Stimulated activated CD8-positive, alpha-beta memory T cell treated with anti-CD3 and anti-CD28 coated beads, Interleukin-7, amount 100 ng/mL, for 4 hours (primary cell): ENCODE results near the gene MBNL1.
"Not testable (repeated sequence)": the region's sequence is repeated elsewhere in the genome, so short reads cannot be mapped to it uniquely, and the experiment has no call there.

Source experiments
- DNase-seq, 2 donors: peaks; one replicate each; pipeline ENCODE4 v3.0.0-alpha.2; 2020; ENCODE audit warnings: low read depth in 2 of 2

The MBNL1 gene

DNA sequence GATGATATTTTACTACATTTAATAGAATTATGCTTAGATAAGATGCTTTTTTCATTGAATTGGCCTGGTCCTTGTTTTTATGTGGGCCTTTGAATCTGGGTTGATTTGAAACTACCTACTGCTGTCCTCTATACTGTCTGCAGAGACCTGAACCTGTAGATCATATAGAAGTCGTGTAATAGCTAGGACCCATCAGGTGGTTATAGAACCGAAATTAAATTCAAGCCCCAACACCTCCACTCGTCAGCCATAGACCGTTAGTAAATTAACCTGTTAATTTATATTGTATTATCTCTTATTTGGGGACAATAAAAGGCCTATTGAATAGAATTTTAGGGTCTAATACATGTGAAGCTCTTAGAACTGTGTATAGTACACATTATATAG, 108.4 kb downstream of the MBNL1 start:
- DNase-seq: no peak

DNA sequence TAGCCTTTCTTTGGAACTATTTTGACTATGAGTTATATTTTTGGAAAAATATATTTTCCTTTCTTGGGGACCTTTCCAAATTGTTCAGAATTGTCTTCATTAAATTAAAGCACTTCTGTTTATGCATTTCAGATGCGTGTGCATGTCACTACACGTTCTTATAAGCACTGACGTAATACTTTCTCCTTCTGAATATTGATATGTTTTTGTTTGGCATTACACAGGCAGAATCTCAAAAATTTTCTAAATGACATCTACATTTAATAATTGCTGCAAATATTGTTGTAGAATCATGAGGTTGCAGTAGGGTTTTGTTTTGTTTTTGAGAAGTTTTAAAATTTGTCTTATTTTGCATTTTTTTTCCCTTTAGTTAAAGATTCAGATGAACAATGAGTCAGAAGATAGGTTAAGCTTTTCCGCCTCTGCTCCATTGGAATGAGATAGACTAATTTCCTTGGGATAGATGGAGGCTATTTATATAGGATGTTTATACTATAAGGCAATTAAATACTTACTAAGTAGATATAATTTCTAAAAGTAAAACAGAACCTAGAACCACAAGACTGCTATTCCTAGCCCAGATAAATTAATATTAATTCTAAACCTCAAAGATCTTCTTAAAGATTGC, 110.8 kb downstream of the MBNL1 start:
- no peak for DNase-seq

DNA sequence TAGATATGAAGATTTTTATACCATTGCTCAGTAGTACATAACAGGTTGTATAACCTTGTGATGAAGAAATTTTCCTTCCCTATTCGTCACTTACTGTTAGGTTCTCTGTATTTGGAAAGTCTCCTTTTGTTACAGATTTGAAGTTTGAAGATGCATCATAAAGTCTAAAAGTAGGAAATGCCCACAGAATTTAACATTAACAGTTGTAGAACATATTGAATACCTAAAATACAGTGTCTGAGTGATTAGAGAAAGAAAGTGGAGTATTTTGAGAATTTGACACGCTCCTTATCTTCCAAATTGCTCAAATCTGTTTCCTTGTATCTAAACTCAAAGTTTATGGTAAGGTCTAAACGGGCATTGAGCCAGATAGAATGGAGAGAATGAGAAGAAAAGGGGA, 111.3 kb downstream of the MBNL1 start:
- DNase-seq: no peak

DNA sequence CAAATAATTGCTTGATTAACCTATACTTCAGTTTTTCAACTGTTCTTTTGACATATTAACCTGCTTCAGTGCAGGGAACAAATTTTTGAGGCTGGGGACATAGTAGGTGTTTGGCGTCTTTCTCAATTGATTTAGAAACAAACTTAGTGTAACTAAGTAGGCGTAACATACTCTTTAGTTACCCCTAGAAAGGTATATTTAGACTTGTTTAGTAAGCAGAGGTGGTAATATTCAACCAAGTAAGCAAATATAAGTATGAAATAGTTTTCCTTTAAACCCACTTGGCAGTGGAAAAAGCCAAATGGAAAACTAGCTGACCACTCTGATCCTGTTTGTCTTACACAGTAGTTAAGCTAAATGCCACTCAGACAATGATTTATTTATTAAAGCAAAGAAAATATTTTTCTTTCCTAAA, 113.2 kb downstream of the MBNL1 start:
- no peak for DNase-seq

DNA sequence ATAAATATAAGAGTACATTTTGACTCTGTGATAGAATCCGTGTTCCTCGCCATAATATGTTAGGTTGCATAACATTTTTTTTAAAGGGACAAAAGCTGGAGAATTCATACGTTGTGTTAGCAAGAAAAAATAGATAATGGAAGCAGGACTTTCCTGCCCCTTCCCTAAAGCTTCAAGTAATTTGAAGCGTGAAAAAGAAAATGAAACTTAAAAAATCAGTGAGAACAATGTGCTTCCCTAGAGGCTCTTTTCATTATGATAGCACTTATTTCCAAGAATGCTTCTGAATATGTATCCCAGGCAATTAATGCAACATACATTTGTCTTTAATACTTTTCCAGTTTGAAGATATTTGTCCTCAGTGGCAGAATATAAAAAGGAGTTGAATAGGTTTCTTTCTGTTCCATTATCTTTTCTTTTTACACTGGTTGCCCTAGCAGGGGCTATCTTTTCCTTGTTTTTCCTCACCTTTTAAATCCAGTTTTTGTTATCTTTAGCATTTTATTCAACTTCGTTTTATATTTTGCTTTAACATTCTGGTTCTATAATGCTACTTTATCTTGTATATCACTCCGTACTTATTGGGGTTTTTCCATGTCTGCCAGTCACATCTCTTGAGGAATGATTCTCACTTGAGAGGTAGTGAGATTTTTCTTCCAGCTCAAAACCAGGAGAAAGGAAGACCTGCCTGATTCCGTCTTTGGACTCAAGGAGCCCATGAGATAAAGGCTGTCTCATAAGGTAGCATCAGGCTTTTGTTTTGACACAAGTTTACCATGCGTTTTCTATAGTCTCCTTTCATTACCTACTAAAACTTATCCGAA, 113.8 kb downstream of the MBNL1 start:
- DNase-seq: no peak

DNA sequence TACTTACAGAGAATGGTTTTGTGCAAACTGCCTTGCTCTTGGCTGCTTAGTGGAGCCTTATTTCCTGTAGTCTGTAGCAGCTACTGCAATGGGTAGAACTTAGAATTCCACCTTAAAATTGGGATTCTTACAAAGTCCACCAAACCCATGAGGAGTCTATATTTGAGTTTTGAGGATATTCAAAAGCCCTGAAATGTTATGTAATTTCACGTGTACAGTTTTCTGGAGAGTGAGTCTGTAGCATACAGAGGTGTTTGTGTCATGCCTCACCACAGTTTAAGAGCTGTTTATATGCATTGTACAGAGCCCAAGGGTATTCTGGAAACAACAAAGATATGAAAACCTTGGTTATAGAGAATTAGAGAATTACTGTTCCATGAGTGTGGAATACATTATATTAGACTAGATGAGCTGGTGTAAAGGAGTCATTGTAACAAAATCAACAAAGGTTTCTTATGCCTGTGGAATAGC, 114.4 kb downstream of the MBNL1 start:
- no peak for DNase-seq

DNA sequence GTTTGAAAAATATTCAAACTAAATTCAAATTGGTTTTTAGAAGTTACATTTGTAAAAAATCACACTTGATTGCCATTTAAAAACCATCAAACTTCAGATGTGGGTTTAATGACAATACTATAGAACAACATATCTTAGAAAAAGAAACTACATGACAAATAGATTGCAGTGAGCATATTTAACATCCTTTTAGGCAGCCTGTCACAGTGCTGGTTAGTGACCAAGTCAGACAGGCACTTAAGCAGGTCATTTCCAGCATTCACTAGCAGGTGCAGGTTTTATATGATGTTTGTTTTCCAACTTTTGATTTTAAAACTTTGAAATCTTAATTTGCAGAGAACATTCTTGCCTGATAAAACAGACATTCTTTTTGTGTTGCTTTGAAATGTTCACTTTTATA, 115.7 kb downstream of the MBNL1 start:
- DNase-seq: no peak

DNA sequence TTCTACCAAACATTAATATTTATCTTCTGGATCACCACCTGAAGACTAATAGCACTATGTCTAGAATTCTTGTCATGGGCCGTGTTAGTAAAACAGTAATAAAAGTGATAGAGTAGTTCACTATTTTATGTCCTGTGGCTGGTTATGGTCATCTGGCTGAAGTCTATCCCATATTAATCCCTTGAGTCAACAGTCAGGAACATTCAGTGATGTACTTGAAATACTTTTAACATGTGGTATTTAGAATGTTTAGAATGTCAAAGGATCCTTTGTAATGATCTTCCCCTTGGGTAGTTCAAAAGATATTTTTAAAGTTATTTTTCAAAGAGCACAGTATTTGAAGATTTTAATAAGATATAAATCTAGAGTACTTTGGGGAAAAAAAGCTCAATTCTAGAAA, 117.0 kb downstream of the MBNL1 start:
- no peak for DNase-seq

DNA sequence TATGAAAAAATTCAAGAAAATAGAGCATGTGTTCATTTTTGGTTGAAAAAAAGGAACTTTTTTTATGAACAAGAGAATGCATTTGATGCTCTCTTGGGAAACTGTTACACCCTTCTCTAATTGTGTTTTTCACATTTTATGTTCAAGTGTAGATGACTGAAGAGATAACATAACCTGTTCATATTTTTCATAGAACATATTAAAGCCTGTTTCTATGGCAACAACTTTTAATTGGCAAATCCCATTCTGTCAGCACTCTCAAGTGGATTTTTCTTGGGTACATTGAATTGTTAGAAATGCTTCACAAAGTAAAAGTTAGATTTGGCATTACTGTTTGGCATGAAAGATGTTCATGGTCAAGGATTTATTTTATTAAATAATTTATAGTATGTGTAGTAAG, 117.5 kb downstream of the MBNL1 start:
- no peak for DNase-seq

DNA sequence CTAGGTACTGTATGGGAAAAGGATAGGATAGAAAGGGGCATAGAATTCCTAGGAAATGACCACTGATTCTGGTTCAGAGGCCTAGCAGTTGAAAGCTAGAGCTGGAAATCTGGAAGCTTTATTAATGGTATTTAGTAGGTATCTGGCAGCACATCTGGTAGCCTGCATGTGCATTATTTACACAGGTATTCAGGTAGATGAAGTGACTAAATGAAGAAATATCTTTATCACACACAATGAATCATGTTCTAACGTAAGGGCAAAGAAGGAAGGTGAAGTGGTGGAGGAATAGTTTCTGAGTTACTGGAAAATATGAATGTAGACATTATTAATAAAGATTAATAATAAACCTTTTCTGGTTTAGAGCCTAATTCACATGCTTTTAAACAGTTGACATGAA, 119.9 kb downstream of the MBNL1 start:
- DNase-seq: no peak

DNA sequence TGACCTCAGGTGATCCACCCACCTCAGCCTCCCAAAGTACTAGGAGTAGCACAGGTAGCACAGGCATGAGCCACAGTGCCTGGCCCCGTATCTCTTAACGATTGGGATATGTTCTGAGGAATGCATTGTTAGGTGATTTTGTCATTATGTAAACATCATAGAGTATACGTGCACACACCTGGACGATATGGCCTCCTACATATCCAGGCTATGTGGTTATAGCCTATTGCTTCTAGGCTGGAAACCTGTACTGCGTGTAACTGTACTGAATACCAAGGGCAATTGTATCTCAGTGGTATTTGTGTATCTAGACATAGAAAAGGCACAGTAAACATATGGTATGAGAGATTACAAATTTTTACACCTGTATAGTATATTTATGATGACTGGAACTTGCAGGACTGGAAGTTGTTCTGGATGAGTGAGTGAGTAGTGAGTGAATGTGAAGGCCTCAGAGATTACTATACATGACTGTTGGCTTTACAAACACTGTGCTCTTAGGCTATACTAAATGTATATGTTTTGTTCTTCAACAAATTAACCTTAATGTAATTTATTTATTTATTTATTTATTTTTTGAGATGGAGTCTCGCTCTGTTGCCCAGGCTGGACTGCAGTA, 120.7 kb downstream of the MBNL1 start:
- no peak for DNase-seq

DNA sequence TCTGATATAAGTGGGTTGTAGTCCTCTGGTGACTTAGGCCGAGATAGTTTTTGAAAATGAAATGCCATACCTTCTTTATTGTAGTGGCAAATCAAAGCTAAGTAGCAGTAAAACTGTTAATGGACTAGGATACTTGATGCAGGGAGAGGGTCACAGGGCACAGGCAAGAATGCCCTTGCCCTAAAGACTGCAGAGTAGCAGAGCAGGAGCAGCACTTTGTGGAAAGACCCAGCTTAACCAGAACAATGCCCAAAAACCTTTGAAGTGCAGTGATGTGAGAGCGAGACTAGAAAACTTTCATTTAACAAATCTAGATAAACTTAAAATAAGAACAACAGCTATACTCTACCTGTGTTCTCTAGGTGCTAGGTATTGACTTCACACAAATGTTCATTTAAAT, 121.9 kb downstream of the MBNL1 start:
- no peak for DNase-seq

DNA sequence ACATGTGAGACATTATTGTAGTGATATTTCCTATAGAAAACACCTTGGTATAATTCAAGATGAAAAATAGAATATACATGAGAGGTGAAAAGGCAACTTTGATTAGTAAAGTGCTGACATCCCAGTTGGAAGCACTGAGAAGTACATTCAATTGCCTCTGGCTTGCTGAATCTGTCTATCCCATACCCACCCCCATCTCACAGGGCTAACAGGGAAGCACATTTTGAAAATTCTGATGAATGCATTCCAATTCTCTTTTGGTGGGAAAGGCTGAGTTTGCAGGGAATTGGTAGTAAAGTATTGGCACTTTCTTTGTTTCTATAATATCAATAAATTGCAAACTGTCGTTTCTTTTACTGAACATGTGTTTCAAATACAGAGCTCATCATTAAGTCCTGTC, 122.9 kb downstream of the MBNL1 start:
- no peak for DNase-seq

DNA sequence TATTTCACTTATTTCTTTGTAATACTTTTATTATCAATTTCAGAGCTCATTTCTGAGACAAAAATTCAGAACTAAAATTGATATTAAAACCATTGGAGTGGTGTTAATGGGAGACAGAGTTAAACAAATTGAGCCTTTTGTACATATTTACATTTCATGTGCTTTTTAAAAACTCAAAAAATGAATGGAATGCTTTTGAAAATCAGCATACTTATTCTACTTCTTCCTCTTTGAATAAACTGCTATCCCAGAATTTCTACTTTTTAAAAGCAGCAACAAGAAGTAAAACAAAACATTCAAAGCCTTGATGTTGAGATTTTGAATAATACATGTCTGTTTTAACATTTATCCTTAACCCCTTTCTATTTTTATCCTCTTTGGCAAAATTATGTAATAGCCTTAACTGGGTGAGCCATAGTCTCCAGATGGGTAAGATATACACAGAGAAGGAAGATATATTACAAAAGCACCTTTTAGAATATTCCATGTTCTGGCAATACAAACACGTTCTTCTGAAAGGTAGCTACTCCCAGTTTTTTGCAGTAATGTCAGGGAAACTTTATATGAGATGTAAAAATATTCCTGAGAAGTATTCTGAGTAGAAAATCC, 123.6 kb downstream of the MBNL1 start:
- DNase-seq: no peak

DNA sequence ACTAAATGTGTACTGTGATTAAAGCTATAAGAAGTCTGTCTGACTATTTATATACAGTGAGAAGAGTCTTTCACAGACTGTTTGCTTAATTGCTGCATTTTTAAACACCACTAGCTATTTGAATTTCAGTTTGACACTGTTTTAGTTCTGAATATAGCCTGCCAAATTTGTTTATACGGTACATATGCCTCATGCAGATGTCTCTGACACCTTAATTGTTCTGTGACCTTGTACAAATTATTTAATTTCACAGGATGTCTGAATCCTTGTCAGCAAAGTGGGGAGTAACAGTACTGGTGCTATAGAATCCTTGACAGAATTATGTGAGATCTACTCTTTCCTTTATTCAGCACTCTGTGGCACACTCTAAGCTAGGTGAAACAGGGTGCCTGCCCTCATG, 125.5 kb downstream of the MBNL1 start:
- DNase-seq: no peak

DNA sequence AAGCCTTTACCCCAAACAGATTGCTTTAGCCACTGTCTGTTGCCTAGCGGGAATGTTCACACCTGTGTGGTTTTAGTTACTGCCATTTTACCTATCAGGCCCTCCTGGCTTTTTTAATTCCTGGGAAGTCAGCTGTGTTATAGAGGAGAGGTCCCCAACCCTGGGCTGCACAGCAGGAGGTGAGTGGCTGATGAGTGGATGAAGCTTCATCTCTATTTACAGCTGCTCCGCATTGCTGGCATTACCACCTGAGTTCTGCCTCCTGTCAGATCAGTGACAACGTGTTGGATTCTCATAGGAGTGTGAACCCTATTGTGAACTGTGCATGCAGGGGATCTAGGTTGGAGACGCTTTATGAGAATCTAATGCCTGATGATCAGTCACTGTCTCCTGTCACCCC, 127.0 kb downstream of the MBNL1 start:
- no peak for DNase-seq

DNA sequence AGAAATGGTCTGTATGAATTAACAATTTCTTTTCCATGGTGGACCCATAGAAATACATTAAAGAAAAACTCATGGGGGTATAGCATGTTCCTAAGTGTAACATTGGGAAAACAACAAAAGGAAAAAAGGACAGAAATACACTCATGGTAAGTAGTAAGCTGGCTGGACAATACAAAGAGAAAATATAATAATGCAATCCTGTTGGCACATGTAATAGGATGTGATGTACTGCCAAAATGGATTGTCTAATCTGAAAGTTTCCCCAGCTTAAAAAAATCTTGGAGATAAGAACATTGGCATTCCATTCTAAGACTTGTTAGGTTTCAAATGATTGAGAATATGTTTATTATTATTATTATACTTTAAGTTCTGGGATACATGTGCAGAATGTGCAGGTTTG, 128.1 kb downstream of the MBNL1 start:
- no peak for DNase-seq

DNA sequence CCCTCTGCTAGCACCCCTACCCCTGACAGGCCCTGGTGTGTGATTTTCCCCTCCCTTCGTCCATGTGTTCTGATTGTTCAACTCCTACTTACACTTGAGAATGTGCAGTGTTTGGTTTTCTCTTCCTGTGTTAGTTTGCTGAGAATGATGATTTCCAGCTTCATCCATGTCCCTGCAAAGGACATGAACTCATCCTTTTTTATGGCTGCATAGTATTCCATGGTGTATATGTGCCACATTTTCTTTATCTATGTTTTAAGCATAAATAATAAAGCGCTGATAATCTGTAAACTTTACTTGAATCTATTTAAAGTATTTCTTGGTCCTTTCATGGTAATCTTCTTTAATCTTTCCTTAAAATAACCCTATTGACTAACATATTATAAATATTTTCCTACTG, 128.6 kb downstream of the MBNL1 start:
- not testable (repeated sequence) for DNase-seq

DNA sequence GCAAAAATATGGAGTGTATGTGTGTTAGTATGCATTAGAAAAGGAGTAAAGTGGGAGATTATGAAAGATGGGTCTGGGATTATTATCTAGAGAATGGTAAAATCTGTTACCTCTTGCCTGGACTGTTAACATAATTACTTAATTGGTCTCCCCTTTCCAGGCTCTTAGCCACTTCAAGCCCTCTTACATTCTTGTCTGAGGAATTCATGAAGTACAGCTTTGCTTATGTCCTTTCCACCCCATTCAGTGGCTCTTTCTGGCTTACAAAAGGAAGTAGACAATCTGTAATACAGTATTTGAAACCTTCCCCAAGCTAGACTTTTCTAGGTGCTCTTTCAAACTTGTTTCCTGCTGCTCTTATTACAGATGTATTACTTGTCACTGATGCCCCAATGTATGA, 129.8 kb downstream of the MBNL1 start:
- no peak for DNase-seq

DNA sequence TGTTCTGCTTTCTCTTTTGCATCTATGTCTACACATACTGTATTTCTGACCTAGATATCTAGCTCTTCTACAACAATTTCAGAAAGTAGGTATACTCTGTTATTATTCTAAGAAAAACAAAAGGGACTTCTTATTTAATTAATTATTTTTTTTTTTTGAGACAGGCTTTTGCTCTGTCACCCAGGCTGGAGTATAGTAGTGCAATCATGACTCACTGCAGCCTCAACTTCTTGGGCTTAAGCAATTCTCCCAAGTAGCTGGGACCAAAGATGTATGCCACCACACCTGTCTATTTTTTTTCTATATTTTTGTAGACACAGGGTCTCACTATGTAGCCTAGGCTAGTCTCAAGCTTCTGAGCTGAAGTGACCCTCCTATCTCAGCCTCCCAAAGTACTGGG, 130.6 kb downstream of the MBNL1 start:
- no peak for DNase-seq

DNA sequence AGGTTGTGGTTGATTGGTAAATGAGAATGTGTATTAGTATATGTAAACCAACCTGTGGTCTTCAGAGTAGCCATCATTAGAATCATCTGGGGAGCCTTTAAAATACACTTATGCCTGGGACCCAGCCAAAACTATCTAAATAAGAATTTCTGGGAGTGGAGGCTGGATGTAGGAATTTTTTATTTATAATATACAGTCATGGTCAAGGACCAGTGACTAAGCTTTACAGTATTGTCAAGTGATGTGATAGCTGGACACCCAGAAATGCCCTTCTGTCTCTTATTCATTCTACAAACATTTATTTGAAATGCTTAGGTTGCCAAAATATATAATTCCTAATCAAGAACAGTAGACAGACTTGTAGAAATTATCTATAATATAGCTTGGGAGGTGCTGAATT, 132.2 kb downstream of the MBNL1 start:
- no peak for DNase-seq

DNA sequence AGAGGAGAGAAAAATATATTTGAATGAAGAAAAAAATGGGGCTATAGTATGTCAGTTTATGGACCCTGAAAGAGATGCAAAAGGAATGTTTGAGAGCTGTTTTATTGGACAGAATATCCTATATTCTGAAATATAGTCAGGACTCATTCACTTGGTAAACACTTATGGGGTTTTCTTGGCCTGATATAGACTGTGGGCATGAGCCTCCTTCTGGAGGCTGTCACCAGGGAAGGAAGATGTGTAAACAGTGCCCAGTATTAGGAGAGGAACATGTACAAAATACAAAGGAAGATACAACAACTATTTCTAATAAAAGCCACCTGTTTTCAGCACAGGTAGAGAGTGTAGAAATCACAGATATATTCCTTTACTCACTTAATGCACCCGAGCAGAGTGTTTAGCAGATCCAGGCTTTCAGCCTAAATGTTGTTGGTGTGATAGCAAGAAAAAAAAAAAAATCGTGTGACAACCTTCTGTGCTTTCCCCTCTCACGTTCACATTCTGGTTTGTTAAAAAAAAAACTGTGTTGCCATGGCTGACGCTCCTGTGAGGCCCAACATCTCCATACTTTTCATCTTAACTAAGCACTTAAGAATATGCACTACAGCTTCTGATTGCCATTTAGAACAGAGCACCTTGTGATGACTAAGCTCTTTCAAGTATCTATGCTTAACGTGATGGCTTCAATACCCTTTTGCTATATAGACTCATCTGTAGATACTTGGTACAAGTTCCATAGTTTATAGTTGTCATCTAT, 134.1 kb downstream of the MBNL1 start:
- DNase-seq: no peak
